Measurements from ENCODE around the gene PHF14. TPM values are rescaled to one million over a fixed set of nuclear protein-coding genes. Genes with fewer than 3 reads are reported as not detected.

Gene PHF14
- total RNA-seq, 2 donors from 2014 or later: 52.0 to 53.1 TPM

DNA sequence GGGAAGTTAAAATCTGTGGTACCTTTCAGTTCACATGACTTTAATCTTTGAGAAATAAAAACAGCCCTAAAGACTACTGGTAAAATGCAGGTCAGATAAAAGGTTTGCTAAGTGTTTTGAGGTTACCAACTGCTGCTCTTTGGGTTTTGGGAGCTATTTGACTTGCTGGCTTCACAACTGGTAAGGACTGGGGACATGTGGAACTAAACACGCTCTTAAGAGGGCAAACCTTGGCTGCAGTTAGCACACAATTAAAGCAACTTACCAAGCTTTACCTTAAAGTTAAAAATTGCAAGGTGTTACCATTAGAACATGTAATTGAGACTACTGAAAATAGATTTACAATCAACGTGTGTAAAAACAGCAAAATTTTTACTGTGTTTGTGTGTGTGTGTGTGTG is 220.2 kb downstream of the PHF14 start:
- peak overlapping the region; percentile 51 for H3K4me3 Mint-ChIP-seq
- peak overlapping the region; percentile 64 for H3K27ac Mint-ChIP-seq
- Histone ChIP-seq H3K4me1 (ENCODE audit: control insufficient read depth, insufficient read depth, low read length) (peaks cover 7% of the 10 kb centered on the region), H3K36me3 (ENCODE audit: control insufficient read depth, insufficient read depth, low read length) (no peaks in the 10 kb centered on the region), H3K27ac (ENCODE audit: low read depth, low read length) (no peak overlapping the region), H3K4me3 (ENCODE audit: low read length) (no peak overlapping the region), H3K27me3 (ENCODE audit: control insufficient read depth, insufficient read depth, low read length, poor library complexity, severe bottlenecking) (peaks cover 24% of the 10 kb centered on the region), H3K9ac (ENCODE audit: extremely low read depth, low read length, poor library complexity, severe bottlenecking) (no peak overlapping the region), H3K9me3 (ENCODE audit: control insufficient read depth, low read length) (no peaks in the 10 kb centered on the region)
- WGBS, 2 experiments (ENCODE audit: insufficient coverage in 1 of 2, insufficient read length in 1 of 2): 80 to 92% methylated on average over 2 of the region's 2 CpGs
- TF ChIP-seq, protein P1, sequence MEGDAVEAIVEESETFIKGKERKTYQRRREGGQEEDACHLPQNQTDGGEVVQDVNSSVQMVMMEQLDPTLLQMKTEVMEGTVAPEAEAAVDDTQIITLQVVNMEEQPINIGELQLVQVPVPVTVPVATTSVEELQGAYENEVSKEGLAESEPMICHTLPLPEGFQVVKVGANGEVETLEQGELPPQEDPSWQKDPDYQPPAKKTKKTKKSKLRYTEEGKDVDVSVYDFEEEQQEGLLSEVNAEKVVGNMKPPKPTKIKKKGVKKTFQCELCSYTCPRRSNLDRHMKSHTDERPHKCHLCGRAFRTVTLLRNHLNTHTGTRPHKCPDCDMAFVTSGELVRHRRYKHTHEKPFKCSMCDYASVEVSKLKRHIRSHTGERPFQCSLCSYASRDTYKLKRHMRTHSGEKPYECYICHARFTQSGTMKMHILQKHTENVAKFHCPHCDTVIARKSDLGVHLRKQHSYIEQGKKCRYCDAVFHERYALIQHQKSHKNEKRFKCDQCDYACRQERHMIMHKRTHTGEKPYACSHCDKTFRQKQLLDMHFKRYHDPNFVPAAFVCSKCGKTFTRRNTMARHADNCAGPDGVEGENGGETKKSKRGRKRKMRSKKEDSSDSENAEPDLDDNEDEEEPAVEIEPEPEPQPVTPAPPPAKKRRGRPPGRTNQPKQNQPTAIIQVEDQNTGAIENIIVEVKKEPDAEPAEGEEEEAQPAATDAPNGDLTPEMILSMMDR (conservative IDR thresholded peaks at IDR 0.05): no peak
- H3K4me1 Mint-ChIP-seq: peaks cover 59% of the 10 kb centered on the region
- no peak for DNase-seq
- H3K9me3 Mint-ChIP-seq: peaks cover 1% of the 10 kb centered on the region
- H3K27me3 Mint-ChIP-seq (ENCODE audit: insufficient read depth): peaks cover 57% of the 10 kb centered on the region
- H3K36me3 Mint-ChIP-seq (ENCODE audit: low read depth): no peaks in the 10 kb centered on the region

DNA sequence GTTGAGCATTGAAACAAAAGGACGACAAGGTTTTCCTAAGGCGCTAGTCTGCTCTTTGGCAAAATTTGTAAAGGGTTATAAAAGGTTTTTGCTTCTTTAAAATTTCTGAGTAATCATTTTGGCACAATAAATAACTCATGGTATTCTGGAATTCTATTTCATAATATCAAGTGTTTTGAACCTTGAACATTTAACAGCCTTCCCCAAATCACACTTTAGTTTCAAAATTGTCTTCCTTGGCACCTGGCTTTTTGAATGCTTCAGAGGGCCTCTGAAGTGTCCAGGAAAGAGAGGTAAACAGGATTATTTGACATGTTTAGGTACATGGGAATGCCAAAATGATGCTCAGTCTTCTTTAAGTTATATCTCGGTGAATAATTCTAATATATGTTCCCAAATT is 220.8 kb downstream of the PHF14 start:
- WGBS, 2 experiments (ENCODE audit: insufficient coverage in 1 of 2, insufficient read length in 1 of 2): 95% methylated on average over 3 of the region's 3 CpGs
- Mint-ChIP-seq H3K27ac (no peak overlapping the region), H3K4me3 (no peak overlapping the region), H3K27me3 (ENCODE audit: insufficient read depth) (peaks cover 53% of the 10 kb centered on the region), H3K4me1 (peaks cover 57% of the 10 kb centered on the region), H3K36me3 (ENCODE audit: low read depth) (no peaks in the 10 kb centered on the region), H3K9me3 (no peaks in the 10 kb centered on the region)
- TF ChIP-seq, protein P1 (conservative IDR thresholded peaks at IDR 0.05): no peak
- no peaks in the 10 kb centered on the region for H3K36me3 ChIP-seq (ENCODE audit: control insufficient read depth, insufficient read depth, low read length)
- no peak overlapping the region for H3K9ac ChIP-seq (ENCODE audit: extremely low read depth, low read length, poor library complexity, severe bottlenecking)
- H3K4me1 ChIP-seq (ENCODE audit: control insufficient read depth, insufficient read depth, low read length): peaks cover 7% of the 10 kb centered on the region
- no peak for DNase-seq
- H3K27me3 ChIP-seq (ENCODE audit: control insufficient read depth, insufficient read depth, low read length, poor library complexity, severe bottlenecking): peaks cover 21% of the 10 kb centered on the region
- H3K27ac ChIP-seq (ENCODE audit: low read depth, low read length): no peak overlapping the region
- no peak overlapping the region for H3K4me3 ChIP-seq (ENCODE audit: low read length)
- no peaks in the 10 kb centered on the region for H3K9me3 ChIP-seq (ENCODE audit: control insufficient read depth, low read length)

DNA sequence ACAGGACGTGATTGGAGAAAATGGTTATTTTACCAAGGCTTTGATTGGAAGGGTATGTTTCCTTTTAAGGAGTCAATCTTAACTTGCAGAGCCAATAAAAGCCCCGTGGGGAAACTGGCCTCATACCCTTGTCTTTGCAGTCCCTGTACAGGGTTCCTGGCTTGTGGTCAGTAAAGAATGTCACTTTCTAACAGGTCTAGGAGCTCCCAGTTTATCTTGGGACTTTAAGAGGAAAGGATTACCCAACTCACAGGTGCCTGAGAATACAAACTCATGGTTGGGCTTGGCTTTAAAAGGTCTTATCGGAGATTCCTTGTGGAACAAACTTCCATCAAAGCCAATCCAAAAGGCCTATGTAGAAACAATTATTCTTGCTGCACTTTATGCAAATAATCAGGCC is 221.8 kb downstream of the PHF14 start:
- peaks cover 49% of the 10 kb centered on the region for H3K27me3 Mint-ChIP-seq (ENCODE audit: insufficient read depth)
- H3K4me1 Mint-ChIP-seq: peaks cover 56% of the 10 kb centered on the region
- TF ChIP-seq, protein P1 (conservative IDR thresholded peaks at IDR 0.05): no peak
- peaks cover 7% of the 10 kb centered on the region for H3K4me1 ChIP-seq (ENCODE audit: control insufficient read depth, insufficient read depth, low read length)
- no peak overlapping the region for H3K4me3 Mint-ChIP-seq
- no peaks in the 10 kb centered on the region for H3K36me3 ChIP-seq (ENCODE audit: control insufficient read depth, insufficient read depth, low read length)
- DNase-seq: no peak
- H3K9ac ChIP-seq (ENCODE audit: extremely low read depth, low read length, poor library complexity, severe bottlenecking): no peak overlapping the region
- peaks cover 21% of the 10 kb centered on the region for H3K27me3 ChIP-seq (ENCODE audit: control insufficient read depth, insufficient read depth, low read length, poor library complexity, severe bottlenecking)
- no peaks in the 10 kb centered on the region for H3K9me3 Mint-ChIP-seq
- no peak overlapping the region for H3K27ac Mint-ChIP-seq
- no peaks in the 10 kb centered on the region for H3K9me3 ChIP-seq (ENCODE audit: control insufficient read depth, low read length)
- H3K36me3 Mint-ChIP-seq (ENCODE audit: low read depth): no peaks in the 10 kb centered on the region
- no peak overlapping the region for H3K4me3 ChIP-seq (ENCODE audit: low read length)
- WGBS, 2 experiments (ENCODE audit: insufficient coverage in 1 of 2, insufficient read length in 1 of 2): 50 to 91% methylated on average over 2 to 3 of the region's 3 CpGs
- no peak overlapping the region for H3K27ac ChIP-seq (ENCODE audit: low read depth, low read length)
